Measurements from ENCODE around the gene IQSEC1.

Gene IQSEC1

DNA sequence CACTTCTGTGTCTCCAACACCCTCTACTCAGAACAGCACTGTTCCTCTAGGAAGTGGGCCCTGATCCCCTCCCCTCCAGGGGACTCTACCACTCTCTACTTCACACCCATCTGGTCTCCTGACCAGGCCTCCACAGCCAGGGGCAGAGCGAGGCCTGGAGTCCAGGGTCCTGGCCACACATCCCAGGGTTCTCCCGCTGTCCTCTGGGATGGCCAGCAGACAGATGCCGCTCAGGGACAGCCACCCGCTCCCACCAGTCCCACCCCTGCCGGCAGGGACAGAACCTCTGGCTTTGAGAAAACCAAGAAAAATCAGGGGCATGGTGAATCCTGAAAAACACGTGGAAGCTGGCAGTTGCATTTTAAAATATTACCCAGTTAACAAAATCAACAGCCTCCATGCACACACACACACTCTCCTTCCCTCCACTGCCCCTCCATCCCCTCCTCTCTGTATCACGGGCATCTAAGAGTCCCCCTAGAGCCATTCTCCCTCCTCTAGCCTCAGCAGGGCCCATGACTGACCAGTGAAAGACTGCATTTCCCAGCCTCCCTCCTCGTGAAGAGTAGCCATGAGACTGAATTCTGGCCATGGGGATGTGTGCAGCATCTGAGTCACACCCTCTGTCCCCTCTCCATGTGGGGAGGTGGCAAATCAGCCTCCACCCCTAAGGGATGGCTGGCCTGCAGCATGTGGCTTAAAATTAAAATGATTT, 32.1 kb upstream of the IQSEC1 start:
- Histone ChIP-seq H3K4me1 (ENCODE audit: control insufficient read depth, low read depth, low read length) (no peaks in the 10 kb centered on the region), H3K36me3 (ENCODE audit: control insufficient read depth, low read depth, low read length) (no peaks in the 10 kb centered on the region), H3K4me3 (ENCODE audit: low read length) (no peak overlapping the region), H3K9ac (ENCODE audit: low read length) (no peak overlapping the region), H3K27me3 (ENCODE audit: control insufficient read depth, insufficient read depth, low read length) (no peaks in the 10 kb centered on the region), H3K27ac (ENCODE audit: low read length) (no peak overlapping the region), H3K9me3 (ENCODE audit: control insufficient read depth, low read depth, low read length) (no peaks in the 10 kb centered on the region)

DNA sequence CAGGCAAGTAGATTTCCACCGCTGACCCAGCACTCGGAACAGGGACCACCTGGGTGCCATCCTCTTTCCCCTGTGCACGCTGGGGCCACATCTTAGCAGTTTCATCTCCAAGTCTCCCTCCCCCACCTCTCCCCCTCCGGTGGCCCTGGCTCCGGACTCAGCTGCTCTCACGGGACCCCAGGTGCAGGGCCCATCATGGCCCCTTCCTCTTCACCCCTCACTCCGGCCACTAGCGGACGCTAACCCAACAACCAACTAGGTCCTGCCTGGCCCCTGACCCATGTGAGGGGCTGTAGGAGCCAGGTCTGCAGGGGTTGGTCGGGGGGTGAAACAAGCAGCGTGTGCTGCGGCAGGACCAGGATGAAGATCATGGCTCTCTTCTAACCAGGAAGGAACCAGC, 31.3 kb upstream of the IQSEC1 start:
- Histone ChIP-seq H3K9me3 (ENCODE audit: control insufficient read depth, low read depth, low read length) (no peaks in the 10 kb centered on the region), H3K27me3 (ENCODE audit: control insufficient read depth, insufficient read depth, low read length) (no peaks in the 10 kb centered on the region), H3K36me3 (ENCODE audit: control insufficient read depth, low read depth, low read length) (no peaks in the 10 kb centered on the region), H3K9ac (ENCODE audit: low read length) (no peak overlapping the region), H3K4me3 (ENCODE audit: low read length) (no peak overlapping the region), H3K27ac (ENCODE audit: low read length) (no peak overlapping the region), H3K4me1 (ENCODE audit: control insufficient read depth, low read depth, low read length) (no peaks in the 10 kb centered on the region)

DNA sequence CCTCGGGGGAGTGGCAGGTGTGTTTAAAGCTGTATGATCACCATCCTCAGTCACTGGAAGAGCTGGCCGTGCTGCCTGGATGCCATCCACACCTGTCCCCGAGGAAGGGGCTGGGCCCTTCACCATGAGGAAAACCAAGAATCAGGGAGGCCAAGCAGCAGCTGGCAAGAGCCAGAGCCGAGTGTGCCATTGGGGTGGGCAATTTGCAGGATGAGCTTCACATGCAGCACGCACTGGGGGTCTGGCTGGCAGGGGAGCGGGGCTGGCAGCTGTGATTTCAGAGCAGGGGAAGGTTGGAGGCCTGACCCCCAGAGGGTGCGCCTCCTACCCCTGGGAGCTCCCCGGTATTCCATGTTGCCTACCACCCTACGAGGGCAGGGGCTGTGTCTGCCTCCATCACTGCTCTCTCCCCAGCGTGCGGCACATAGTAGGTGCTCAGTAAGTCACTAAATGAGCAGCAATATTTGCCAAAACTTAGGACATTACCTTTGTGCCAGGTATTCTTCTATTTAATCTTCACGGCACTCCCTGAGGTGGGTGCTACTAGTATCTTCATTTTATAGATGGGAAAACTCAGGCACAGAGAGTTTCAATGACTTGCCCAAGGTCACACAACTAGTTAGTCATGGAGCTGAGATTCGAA, 30.3 kb upstream of the IQSEC1 start:
- Histone ChIP-seq H3K4me1 (ENCODE audit: control insufficient read depth, low read depth, low read length) (no peaks in the 10 kb centered on the region), H3K27ac (ENCODE audit: low read length) (no peak overlapping the region), H3K9ac (ENCODE audit: low read length) (no peak overlapping the region), H3K9me3 (ENCODE audit: control insufficient read depth, low read depth, low read length) (no peaks in the 10 kb centered on the region), H3K36me3 (ENCODE audit: control insufficient read depth, low read depth, low read length) (no peaks in the 10 kb centered on the region), H3K27me3 (ENCODE audit: control insufficient read depth, insufficient read depth, low read length) (no peaks in the 10 kb centered on the region), H3K4me3 (ENCODE audit: low read length) (no peak overlapping the region)

DNA sequence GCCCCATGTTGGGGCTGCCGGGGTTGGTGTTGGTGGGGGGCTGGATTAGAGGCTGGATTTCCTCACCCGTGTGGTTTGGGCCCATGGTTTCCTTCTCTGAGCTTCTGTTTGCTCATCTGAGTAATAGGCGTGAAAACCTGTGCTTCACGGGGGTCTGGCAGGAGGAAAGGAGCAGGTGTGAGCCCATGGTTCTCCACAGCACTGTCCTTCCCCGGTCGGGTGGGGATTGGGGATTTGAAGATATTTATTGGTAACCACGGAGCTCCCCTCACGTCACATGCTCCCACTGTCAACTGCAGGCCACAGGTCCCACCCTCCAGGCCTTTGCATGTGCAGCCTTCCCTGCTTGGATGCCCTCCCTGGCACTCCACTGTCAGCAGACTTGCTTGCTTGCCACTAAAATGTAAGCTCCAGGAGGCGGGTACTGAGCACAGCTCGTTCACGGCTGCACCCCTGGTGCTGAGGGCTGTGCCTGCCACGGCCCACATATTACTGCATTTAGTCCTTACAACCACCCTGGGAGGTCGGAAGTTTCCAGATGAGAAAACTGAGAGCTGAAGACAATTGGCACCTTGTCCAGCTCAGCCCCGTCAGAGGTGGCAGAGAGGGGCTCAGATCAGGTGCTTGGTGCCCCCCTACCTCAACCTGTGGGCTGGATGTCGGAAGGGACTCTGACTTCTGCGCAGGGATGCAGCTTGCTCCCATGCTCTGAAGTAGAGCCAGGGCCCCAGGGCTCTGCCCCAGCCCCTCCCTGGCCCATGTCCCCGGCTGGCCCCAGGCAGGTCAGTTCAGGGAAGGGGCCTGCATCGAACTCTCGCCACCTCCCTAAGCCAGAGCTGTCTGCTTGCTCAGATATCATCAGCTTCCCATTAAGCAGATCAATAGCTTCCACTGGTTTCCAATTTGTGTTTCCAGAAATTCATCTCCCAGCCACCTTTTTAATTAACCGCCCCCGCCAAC, 29.4 kb upstream of the IQSEC1 start:
- Histone ChIP-seq H3K4me3 (ENCODE audit: low read length) (no peak overlapping the region), H3K27ac (ENCODE audit: low read length) (no peak overlapping the region), H3K9ac (ENCODE audit: low read length) (no peak overlapping the region), H3K36me3 (ENCODE audit: control insufficient read depth, low read depth, low read length) (no peaks in the 10 kb centered on the region), H3K4me1 (ENCODE audit: control insufficient read depth, low read depth, low read length) (no peaks in the 10 kb centered on the region), H3K9me3 (ENCODE audit: control insufficient read depth, low read depth, low read length) (no peaks in the 10 kb centered on the region), H3K27me3 (ENCODE audit: control insufficient read depth, insufficient read depth, low read length) (no peaks in the 10 kb centered on the region)

DNA sequence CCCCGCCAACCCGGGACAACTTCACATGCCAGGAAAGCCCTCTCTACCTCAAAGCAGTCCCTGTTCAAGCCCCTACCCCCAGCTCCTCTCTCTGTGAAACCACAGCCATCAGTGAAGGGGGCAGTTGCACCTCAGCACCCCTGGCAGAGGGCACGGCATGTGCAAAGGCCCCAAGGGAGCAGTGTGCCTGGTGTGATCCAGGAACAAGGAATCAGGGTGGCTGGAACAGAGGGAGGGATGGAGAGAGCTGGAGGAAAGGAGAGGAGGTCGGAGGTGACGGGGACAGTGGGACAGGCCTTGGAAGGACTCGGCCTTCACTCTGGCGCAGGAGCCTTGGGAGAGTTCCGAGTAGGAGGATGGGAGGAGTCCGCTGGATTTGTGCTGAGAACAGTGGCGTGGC, 26.5 kb upstream of the IQSEC1 start:
- Histone ChIP-seq H3K36me3 (ENCODE audit: control insufficient read depth, low read depth, low read length) (no peaks in the 10 kb centered on the region), H3K4me3 (ENCODE audit: low read length) (no peak overlapping the region), H3K9ac (ENCODE audit: low read length) (no peak overlapping the region), H3K27ac (ENCODE audit: low read length) (no peak overlapping the region), H3K27me3 (ENCODE audit: control insufficient read depth, insufficient read depth, low read length) (no peaks in the 10 kb centered on the region), H3K9me3 (ENCODE audit: control insufficient read depth, low read depth, low read length) (no peaks in the 10 kb centered on the region), H3K4me1 (ENCODE audit: control insufficient read depth, low read depth, low read length) (no peaks in the 10 kb centered on the region)

DNA sequence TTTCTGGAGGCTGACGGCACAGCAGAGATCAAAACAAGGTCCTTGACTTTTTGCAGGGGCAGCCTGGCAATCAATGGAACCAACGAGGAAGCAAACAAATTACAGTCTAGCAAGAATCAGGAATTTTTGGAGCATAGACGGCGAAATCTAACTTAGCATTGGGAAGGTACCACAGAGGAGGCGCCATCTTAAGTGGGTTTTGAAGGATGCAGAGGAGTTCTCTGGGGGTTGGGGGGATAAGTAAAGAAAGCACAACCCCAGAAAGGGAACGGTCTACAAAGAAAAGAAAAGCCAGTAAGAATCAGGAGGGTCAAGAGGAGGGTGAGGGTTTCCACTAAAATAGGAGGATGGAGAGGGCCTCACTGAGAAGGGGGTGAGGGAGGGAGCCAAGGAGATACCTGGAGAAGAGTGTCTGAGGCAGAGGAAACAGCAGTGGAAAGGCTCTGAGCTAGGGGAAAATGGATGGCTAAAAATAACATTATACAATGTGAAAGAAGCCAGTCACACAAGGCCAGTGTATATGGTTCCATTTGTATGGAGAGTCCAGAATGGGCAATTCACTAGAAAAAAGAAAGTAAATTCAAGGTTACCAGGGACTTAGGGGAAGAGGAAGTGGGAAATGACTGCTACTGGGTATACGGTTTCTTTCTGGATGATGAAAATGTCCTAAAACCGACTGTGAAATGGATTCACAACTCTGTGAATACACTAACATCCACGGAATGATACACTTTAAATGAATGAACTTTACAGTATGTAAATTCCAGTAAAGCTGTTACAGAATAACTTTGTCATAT, 25.2 kb upstream of the IQSEC1 start:
- no peak overlapping the region for H3K9ac ChIP-seq (ENCODE audit: low read length)
- H3K4me1 ChIP-seq (ENCODE audit: control insufficient read depth, low read depth, low read length) = no peaks in the 10 kb centered on the region
- no peaks in the 10 kb centered on the region for H3K36me3 ChIP-seq (ENCODE audit: control insufficient read depth, low read depth, low read length)
- no peaks in the 10 kb centered on the region for H3K27me3 ChIP-seq (ENCODE audit: control insufficient read depth, insufficient read depth, low read length)
- no peak overlapping the region for H3K27ac ChIP-seq (ENCODE audit: low read length)
- H3K9me3 ChIP-seq (ENCODE audit: control insufficient read depth, low read depth, low read length) = no peaks in the 10 kb centered on the region
- H3K4me3 ChIP-seq (ENCODE audit: low read length) = no peak overlapping the region

DNA sequence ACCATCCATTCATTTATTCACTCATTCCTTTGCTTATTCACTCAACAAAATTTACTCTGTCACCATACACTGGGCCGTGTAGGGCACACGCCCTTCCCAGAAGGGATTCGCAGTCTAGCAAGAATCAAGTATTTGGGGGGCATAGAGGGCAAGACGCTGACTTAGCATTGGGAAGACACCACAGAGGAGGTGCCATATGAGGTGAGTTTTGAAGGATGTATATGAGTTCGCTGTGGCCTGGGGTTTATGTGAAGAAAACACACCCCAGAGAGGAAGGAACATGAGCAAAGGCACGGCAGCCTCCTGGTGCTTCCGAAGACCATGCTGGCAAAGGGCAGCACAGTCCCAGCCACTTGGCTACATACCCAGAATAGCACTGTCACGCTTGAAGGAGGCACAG, 23.1 kb upstream of the IQSEC1 start:
- Histone ChIP-seq H3K9ac (ENCODE audit: low read length) (no peak overlapping the region), H3K9me3 (ENCODE audit: control insufficient read depth, low read depth, low read length) (no peaks in the 10 kb centered on the region), H3K27ac (ENCODE audit: low read length) (no peak overlapping the region), H3K27me3 (ENCODE audit: control insufficient read depth, insufficient read depth, low read length) (no peaks in the 10 kb centered on the region), H3K4me1 (ENCODE audit: control insufficient read depth, low read depth, low read length) (no peaks in the 10 kb centered on the region), H3K4me3 (ENCODE audit: low read length) (no peak overlapping the region), H3K36me3 (ENCODE audit: control insufficient read depth, low read depth, low read length) (no peaks in the 10 kb centered on the region)

DNA sequence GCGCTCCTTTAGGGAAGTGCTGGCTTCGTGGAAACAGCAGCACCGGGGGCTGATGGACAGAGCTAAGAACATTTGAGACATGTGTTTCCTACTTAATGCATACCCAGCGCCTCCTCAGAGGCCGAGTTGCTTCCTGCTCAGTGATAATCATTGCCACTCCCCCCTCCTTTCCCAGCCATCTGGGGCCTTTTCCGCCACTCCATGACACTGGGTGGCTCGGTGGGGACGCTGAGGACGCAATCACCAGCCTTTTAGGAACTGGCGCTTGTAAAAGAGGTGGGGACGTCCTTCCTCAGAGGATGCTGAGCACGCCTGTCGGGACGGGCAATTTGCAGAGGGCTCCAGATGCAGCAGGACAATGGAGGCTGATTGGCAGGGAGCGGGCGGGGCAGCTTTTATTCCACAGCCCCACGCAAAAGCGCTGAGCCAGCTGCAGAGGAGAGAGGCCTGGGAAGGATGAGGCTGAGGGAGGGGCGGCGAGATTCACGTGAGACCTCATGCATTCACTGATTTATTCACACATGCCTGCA, 22.2 kb upstream of the IQSEC1 start:
- H3K9ac ChIP-seq (ENCODE audit: low read length) = no peak overlapping the region
- no peak overlapping the region for H3K27ac ChIP-seq (ENCODE audit: low read length)
- H3K4me1 ChIP-seq (ENCODE audit: control insufficient read depth, low read depth, low read length) = no peaks in the 10 kb centered on the region
- no peak overlapping the region for H3K4me3 ChIP-seq (ENCODE audit: low read length)
- no peaks in the 10 kb centered on the region for H3K36me3 ChIP-seq (ENCODE audit: control insufficient read depth, low read depth, low read length)
- H3K9me3 ChIP-seq (ENCODE audit: control insufficient read depth, low read depth, low read length) = no peaks in the 10 kb centered on the region
- no peaks in the 10 kb centered on the region for H3K27me3 ChIP-seq (ENCODE audit: control insufficient read depth, insufficient read depth, low read length)

DNA sequence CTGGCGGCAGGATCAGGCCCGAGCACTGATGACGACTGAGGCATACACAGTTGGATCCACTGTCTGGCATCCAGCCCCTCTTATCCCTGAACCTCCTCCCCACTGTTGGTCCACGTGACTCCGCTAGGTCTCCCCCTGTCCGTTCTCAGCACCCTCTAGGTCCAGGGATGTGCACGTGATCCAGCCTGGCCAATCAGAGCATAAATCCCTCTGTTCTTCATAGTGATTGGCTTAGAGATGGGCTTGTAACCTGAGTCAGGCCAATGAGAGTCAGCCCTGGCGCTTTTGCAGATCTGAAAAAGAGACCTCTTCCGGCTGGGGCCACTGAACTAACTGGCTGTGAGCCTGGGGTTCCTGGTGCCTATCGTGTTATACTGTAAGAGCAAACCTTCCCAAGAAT, 20.5 kb upstream of the IQSEC1 start:
- H3K4me1 ChIP-seq (ENCODE audit: control insufficient read depth, low read depth, low read length) = no peaks in the 10 kb centered on the region
- no peak overlapping the region for H3K27ac ChIP-seq (ENCODE audit: low read length)
- H3K9ac ChIP-seq (ENCODE audit: low read length) = no peak overlapping the region
- H3K4me3 ChIP-seq (ENCODE audit: low read length) = no peak overlapping the region
- H3K36me3 ChIP-seq (ENCODE audit: control insufficient read depth, low read depth, low read length) = no peaks in the 10 kb centered on the region
- H3K27me3 ChIP-seq (ENCODE audit: control insufficient read depth, insufficient read depth, low read length) = no peaks in the 10 kb centered on the region
- no peaks in the 10 kb centered on the region for H3K9me3 ChIP-seq (ENCODE audit: control insufficient read depth, low read depth, low read length)

DNA sequence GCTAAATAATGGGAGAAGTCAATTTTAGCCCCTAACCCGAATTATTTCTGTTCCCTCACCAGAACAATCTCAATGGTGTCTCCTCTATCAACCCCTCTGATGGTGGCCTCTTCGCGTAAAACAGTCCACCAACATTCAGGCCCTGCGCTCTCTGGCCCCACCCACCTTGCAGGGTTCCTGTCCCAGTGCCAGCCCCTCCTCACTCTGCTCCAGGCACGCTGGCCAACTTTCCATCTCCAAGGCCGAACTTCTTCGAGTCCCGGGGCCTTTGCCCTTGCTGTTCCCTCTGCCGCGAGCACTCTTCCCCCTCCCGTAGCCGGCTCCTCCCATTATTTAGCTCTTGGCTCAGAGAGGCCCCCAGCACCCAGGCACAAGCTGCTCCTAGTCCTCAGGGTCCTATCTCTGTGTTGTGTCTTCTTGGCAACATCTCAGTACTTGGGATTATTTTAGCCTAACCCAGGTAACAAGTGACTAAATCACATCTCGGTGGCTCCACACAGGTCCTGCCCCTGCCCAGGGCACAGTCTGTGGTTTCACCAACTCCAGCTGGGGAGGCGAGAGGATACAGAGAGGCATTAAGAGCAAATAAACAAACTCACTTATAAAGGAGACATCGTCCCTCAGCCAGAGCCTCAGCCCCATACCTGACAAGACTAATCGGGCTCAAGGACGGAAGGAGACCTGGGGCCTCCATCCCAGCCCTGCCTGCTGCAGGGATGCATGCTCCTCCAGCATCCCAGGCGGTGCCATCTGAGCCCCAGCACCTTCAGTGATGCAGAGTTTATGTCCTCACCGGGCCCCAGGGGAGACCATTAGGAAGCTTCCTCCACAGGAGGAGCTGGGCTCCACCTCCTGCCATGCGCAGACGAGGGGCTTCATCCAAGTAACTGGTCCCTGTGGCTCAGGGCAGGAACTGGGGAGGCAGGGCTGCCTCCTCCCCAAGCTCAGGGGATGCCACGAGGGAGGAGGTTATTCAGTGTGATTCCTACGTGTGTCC, 19.7 kb upstream of the IQSEC1 start:
- no peaks in the 10 kb centered on the region for H3K36me3 ChIP-seq (ENCODE audit: control insufficient read depth, low read depth, low read length)
- H3K4me1 ChIP-seq (ENCODE audit: control insufficient read depth, low read depth, low read length) = no peaks in the 10 kb centered on the region
- no peak overlapping the region for H3K9ac ChIP-seq (ENCODE audit: low read length)
- H3K27ac ChIP-seq (ENCODE audit: low read length) = no peak overlapping the region
- H3K4me3 ChIP-seq (ENCODE audit: low read length) = no peak overlapping the region
- no peaks in the 10 kb centered on the region for H3K9me3 ChIP-seq (ENCODE audit: control insufficient read depth, low read depth, low read length)
- H3K27me3 ChIP-seq (ENCODE audit: control insufficient read depth, insufficient read depth, low read length) = no peaks in the 10 kb centered on the region

Measured in iPS-18a (cell line).